ES-I3 (cell line): ENCODE data around the gene ASTN1.

Experiments
- H3K36me3 ChIP-seq: 2 replicates; pipeline ENCODE4 v1.6.1; 2013; ENCODE audit warnings: mild to moderate bottlenecking, low read length, control low read depth, moderate library complexity; ENCODE audit not compliant: insufficient read depth
- H3K4me1 ChIP-seq: 2 replicates; pipeline ENCODE4 v1.6.1; 2013; ENCODE audit warnings: mild to moderate bottlenecking, control low read depth, low read length; ENCODE audit not compliant: insufficient read depth
- H3K9ac ChIP-seq: 2 replicates; pipeline ENCODE4 v1.6.1; 2013; ENCODE audit warnings: low read depth, mild to moderate bottlenecking, low read length, moderate library complexity
- H3K9me3 ChIP-seq: 2 replicates; pipeline ENCODE4 v1.6.1; 2013; ENCODE audit warnings: mild to moderate bottlenecking, low read length, moderate library complexity; ENCODE audit not compliant: control insufficient read depth, insufficient read depth

ASTN1 gene

GRCh38 chr1:176879784-176880620 is 284.5 kb downstream of the ASTN1 start:
- no peaks in the 10 kb centered on the region for H3K9me3 ChIP-seq
- no peaks in the 10 kb centered on the region for H3K4me1 ChIP-seq
- H3K36me3 ChIP-seq: no peaks in the 10 kb centered on the region
- H3K9ac ChIP-seq: no peak overlapping the region

GRCh38 chr1:176878750-176879536 is 285.6 kb downstream of the ASTN1 start:
- Histone ChIP-seq H3K9me3 (no peaks in the 10 kb centered on the region), H3K4me1 (no peaks in the 10 kb centered on the region), H3K9ac (no peak overlapping the region), H3K36me3 (no peaks in the 10 kb centered on the region)

GRCh38 chr1:176877557-176877956 is 287.0 kb downstream of the ASTN1 start:
- Histone ChIP-seq H3K36me3 (no peaks in the 10 kb centered on the region), H3K9ac (no peak overlapping the region), H3K4me1 (no peaks in the 10 kb centered on the region), H3K9me3 (no peaks in the 10 kb centered on the region)

GRCh38 chr1:176876966-176877515 is 287.5 kb downstream of the ASTN1 start:
- Histone ChIP-seq H3K4me1 (no peaks in the 10 kb centered on the region), H3K9me3 (no peaks in the 10 kb centered on the region)

GRCh38 chr1:176869577-176869976 is 294.9 kb downstream of the ASTN1 start:
- H3K4me1 ChIP-seq: no peaks in the 10 kb centered on the region
- no peaks in the 10 kb centered on the region for H3K36me3 ChIP-seq
- H3K9ac ChIP-seq: no peak overlapping the region
- H3K9me3 ChIP-seq: no peaks in the 10 kb centered on the region

More at GRCh38 chr1:176876966-176877515, 287.5 kb downstream of the ASTN1 start:
- Histone ChIP-seq H3K9ac (no peak overlapping the region), H3K36me3 (no peaks in the 10 kb centered on the region)

GRCh38 chr1:176866011-176866714 is 298.3 kb downstream of the ASTN1 start:
- H3K36me3 ChIP-seq: no peaks in the 10 kb centered on the region

GRCh38 chr1:176864211-176864610 is 300.3 kb downstream of the ASTN1 start:
- Histone ChIP-seq H3K4me1 (no peaks in the 10 kb centered on the region; the same call in 1 of the 2 replicates), H3K36me3 (no peaks in the 10 kb centered on the region), H3K9ac (no peak overlapping the region), H3K9me3 (no peaks in the 10 kb centered on the region)

More at GRCh38 chr1:176866011-176866714, 298.3 kb downstream of the ASTN1 start:
- Histone ChIP-seq H3K9ac (no peak overlapping the region), H3K4me1 (no peaks in the 10 kb centered on the region; the same call in 1 of the 2 replicates), H3K9me3 (no peaks in the 10 kb centered on the region)

- H3K9me3 ChIP-seq: no peaks in the 10 kb centered on the region
- H3K9ac ChIP-seq: no peak overlapping the region
- no peaks in the 10 kb centered on the region; the same call in 1 of the 2 replicates for H3K4me1 ChIP-seq
- H3K36me3 ChIP-seq: no peaks in the 10 kb centered on the region
Observed at GRCh38 chr1:176863613-176864012, 300.9 kb downstream of the ASTN1 start.

GRCh38 chr1:176858433-176858916 is 306.0 kb downstream of the ASTN1 start:
- no peaks in the 10 kb centered on the region for H3K9me3 ChIP-seq
- H3K9ac ChIP-seq: no peak overlapping the region
- no peaks in the 10 kb centered on the region; the same call in 1 of the 2 replicates for H3K4me1 ChIP-seq
- H3K36me3 ChIP-seq: no peaks in the 10 kb centered on the region

GRCh38 chr1:176857632-176858031 is 306.9 kb downstream of the ASTN1 start:
- H3K9me3 ChIP-seq: no peaks in the 10 kb centered on the region
- no peaks in the 10 kb centered on the region for H3K36me3 ChIP-seq
- no peak overlapping the region for H3K9ac ChIP-seq
- H3K4me1 ChIP-seq: no peaks in the 10 kb centered on the region

- H3K9me3 ChIP-seq: no peaks in the 10 kb centered on the region
- no peaks in the 10 kb centered on the region for H3K4me1 ChIP-seq
- no peaks in the 10 kb centered on the region for H3K36me3 ChIP-seq
- H3K9ac ChIP-seq: no peak overlapping the region
Observed at GRCh38 chr1:176854758-176855745, 309.5 kb downstream of the ASTN1 start.

- Histone ChIP-seq H3K9me3 (no peaks in the 10 kb centered on the region), H3K9ac (no peak overlapping the region), H3K36me3 (no peaks in the 10 kb centered on the region), H3K4me1 (no peaks in the 10 kb centered on the region)
Observed at GRCh38 chr1:176854121-176854520, 310.4 kb downstream of the ASTN1 start.

GRCh38 chr1:176853503-176853902 is 311.0 kb downstream of the ASTN1 start:
- no peaks in the 10 kb centered on the region for H3K36me3 ChIP-seq
- H3K9ac ChIP-seq: no peak overlapping the region
- no peaks in the 10 kb centered on the region for H3K4me1 ChIP-seq
- H3K9me3 ChIP-seq: no peaks in the 10 kb centered on the region
